Glomerular visceral epithelial cell (primary cell): ENCODE results near the gene CYP1A2.
"Not testable (repeated sequence)": the region's sequence is repeated elsewhere in the genome, so short reads cannot be mapped to it uniquely, and the experiment has no call there.

Source experiments
- DNase-seq: peaks from one replicate; pipeline ENCODE4 v3.0.0-alpha.2; 2016; ENCODE audit errors: extremely low spot score

CYP1A2 gene

GRCh38 chr15:74776821-74777768 lies 28.4 kb downstream of the CYP1A2 start:
- DNase-seq, result no peak

- DNase-seq, result no peak
Observed at GRCh38 chr15:74777769-74778598, 29.3 kb downstream of the CYP1A2 start.

- DNase-seq, result no peak
Observed at GRCh38 chr15:74778599-74778970, 29.9 kb downstream of the CYP1A2 start.

GRCh38 chr15:74779162-74779648 lies 30.6 kb downstream of the CYP1A2 start:
- DNase-seq, result no peak

GRCh38 chr15:74780523-74781430 lies 32.1 kb downstream of the CYP1A2 start:
- DNase-seq, result no peak

GRCh38 chr15:74781431-74782258 lies 33.0 kb downstream of the CYP1A2 start, which contains the start of gene CSK:
Gene CSK (plus strand): TSS chr15:74782080. CDS start chr15:74798298, 16,218 bp downstream.
- DNase-seq, result peak; percentile 79

GRCh38 chr15:74782259-74783071 lies 33.8 kb downstream of the CYP1A2 start:
- peak; percentile 27 for DNase-seq

GRCh38 chr15:74783072-74783807 lies 34.6 kb downstream of the CYP1A2 start:
- peak; percentile 53 for DNase-seq

GRCh38 chr15:74783808-74784175 lies 35.1 kb downstream of the CYP1A2 start:
- no peak for DNase-seq

- DNase-seq, result no peak
Observed at GRCh38 chr15:74784426-74785193, 36.0 kb downstream of the CYP1A2 start.

- DNase-seq, result no peak
Observed at GRCh38 chr15:74785194-74786032, 36.8 kb downstream of the CYP1A2 start.

- not testable (repeated sequence) for DNase-seq
Observed at GRCh38 chr15:74786081-74786480, 37.4 kb downstream of the CYP1A2 start.

GRCh38 chr15:74786551-74787165 lies 38.0 kb downstream of the CYP1A2 start:
- DNase-seq, result no peak

- DNase-seq, result peak; percentile 80
Observed at GRCh38 chr15:74787251-74788041, 38.8 kb downstream of the CYP1A2 start.

GRCh38 chr15:74788042-74788682 lies 39.5 kb downstream of the CYP1A2 start:
- no peak for DNase-seq
